Gastrocnemius medialis (tissue), 4 donors: Measurements from ENCODE around the gene BCAN.

Source experiments
- CTCF ChIP-seq, 5 experiments: fragments of 450-650 bp in 3 of 5; fragments of 200-600 bp in 2 of 5; sonication (generic) in 2 of 5; IDR thresholded peaks in 4 of 5; conservative IDR thresholded peaks in 1 of 5; 1 replicate in 4 of 5; 2 replicates in 1 of 5; pipeline ENCODE4 v1.5.1; 2016 to 2019; ENCODE audit warnings: antibody characterized with exemption in 5 of 5, mild to moderate bottlenecking in 3 of 5, moderate library complexity in 3 of 5
- POLR2A ChIP-seq, 2 donors: fragments of 450-650 bp; IDR thresholded peaks; one replicate each; pipeline ENCODE4 v1.6.1; 2017; ENCODE audit warnings: antibody characterized with exemption in 2 of 2, mild to moderate bottlenecking in 2 of 2, moderate library complexity in 2 of 2

DNA sequence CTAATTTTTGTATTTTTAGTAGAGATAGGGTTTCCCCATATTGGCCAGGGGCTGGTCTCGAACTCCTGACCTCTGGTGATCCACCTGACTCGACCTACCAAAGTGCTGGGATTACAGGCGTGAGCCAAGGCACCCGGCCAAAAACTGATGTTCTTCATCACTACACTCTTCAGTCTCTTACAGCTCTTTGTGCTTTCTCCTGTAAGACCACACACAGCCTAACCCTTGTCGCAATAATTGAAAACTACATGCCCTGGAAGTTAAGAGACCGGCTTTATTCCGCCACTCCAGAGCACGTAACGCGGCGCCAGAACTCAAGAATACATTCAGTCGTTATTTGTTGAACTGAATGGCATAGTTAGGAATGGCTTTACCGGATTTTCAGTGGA, 41.2 kb upstream of the BCAN start:
- no peak for TF ChIP-seq CTCF (IDR thresholded peaks at IDR 0.05 in 4 of 5, conservative IDR thresholded peaks at IDR 0.05 in 1 of 5)
- no peak for TF ChIP-seq POLR2A (IDR thresholded peaks at IDR 0.05)
